ENCODE measurements around the gene PPP6R2. TPM values are rescaled to one million over a fixed set of nuclear protein-coding genes. Genes with fewer than 3 reads are reported as not detected.

The PPP6R2 gene
- total RNA-seq, 1 donor from 2014 or later, result 62.8 TPM

DNA sequence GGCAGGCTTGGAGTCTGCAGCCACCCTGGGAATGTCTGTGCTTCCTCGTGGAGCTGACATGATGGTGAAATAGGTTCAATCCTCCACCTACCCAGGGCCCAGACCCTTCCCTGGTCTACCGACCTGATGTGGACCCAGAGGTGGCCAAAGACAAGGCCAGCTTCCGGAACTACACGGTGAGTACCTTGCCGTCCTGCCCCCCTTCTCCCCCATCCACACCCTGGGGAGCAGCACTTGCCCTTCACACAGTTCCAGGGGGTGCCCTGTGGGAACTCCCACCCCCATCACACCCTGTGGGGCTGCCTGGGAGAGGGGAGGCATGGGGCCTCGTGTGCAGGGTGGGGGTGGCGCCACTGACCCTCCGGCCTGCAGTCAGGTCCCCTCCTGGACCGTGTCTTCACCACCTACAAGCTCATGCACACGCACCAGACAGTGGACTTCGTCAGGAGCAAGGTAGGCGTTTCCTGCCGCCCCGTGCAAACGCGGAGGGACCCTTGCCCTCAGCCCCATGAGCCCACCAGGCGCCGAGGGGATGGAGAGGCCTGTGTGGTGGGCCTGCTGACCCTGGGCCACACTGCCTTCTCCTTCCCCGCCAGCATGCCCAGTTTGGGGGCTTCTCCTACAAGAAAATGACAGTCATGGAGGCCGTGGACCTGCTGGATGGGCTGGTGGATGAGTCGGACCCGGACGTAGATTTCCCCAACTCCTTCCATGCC is 144.3 kb downstream of the PPP6R2 start:
- no peaks in the 10 kb centered on the region for H3K36me3 Mint-ChIP-seq
- H3K27ac Mint-ChIP-seq, result no peak overlapping the region
- H3K9me3 Mint-ChIP-seq, result no peaks in the 10 kb centered on the region
- no peak for TF ChIP-seq CTCF (conservative IDR thresholded peaks at IDR 0.05)
- H3K4me1 Mint-ChIP-seq (ENCODE audit: unreplicated experiment), result peaks cover 9% of the 10 kb centered on the region
- H3K27me3 Mint-ChIP-seq, result peaks cover 12% of the 10 kb centered on the region
- DNase-seq (ENCODE audit: extremely low spot score, unreplicated experiment), result no peak
- H3K4me3 Mint-ChIP-seq, result no peak overlapping the region

DNA sequence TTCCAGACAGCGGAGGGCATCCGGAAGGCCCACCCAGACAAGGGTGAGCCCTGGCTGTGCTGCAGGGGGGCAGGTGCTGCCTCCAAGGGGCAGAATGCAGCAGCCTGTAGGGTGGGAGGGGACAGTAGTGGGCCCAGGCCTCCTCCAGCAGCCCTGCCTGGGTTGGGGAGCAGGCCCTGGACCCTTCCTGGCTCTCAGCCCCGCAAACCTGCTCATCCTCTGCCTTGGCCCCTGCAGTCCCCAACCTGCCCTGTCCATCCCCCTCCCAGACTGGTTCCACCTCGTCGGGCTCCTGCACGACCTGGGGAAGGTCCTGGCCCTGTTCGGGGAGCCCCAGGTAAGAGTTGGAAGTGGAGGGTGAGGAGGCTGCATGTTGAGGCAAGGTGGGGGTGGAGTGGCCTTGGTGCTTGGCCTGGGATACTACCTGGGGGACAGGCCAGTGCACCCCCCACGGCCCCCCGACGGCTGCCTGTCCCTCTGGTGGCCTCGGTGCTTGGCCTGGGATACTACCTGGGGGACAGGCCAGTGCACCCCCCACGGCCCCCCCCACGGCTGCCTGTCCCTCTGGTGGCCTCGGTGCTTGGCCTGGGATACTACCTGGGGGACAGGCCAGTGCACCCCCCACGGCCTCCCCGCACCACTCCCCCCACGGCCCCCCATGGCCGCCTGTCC is 145.0 kb downstream of the PPP6R2 start:
- no peak overlapping the region for H3K27ac Mint-ChIP-seq

GRCh38 chr22:50488886-50489285 is 145.8 kb downstream of the PPP6R2 start:
- no peak overlapping the region for H3K27ac Mint-ChIP-seq
- peaks cover 12% of the 10 kb centered on the region for H3K27me3 Mint-ChIP-seq
- no peak for DNase-seq (ENCODE audit: extremely low spot score, unreplicated experiment)
- no peaks in the 10 kb centered on the region for H3K36me3 Mint-ChIP-seq
- H3K4me3 Mint-ChIP-seq, result no peak overlapping the region
- TF ChIP-seq CTCF (conservative IDR thresholded peaks at IDR 0.05), result no peak
- H3K4me1 Mint-ChIP-seq (ENCODE audit: unreplicated experiment), result peaks cover 9% of the 10 kb centered on the region
- H3K9me3 Mint-ChIP-seq, result no peaks in the 10 kb centered on the region

More for the DNA sequence above, 145.0 kb downstream of the PPP6R2 start:
- Mint-ChIP-seq H3K4me1 (ENCODE audit: unreplicated experiment) (peaks cover 9% of the 10 kb centered on the region), H3K36me3 (no peaks in the 10 kb centered on the region), H3K27me3 (peaks cover 12% of the 10 kb centered on the region), H3K4me3 (no peak overlapping the region), H3K9me3 (no peaks in the 10 kb centered on the region)
- DNase-seq (ENCODE audit: extremely low spot score, unreplicated experiment), result no peak
- no peak for TF ChIP-seq CTCF (conservative IDR thresholded peaks at IDR 0.05)

GRCh38 chr22:50489363-50490243 is 146.5 kb downstream of the PPP6R2 start:
- H3K9me3 Mint-ChIP-seq, result no peaks in the 10 kb centered on the region
- TF ChIP-seq CTCF (conservative IDR thresholded peaks at IDR 0.05), result no peak
- H3K4me3 Mint-ChIP-seq, result no peak overlapping the region
- peaks cover 9% of the 10 kb centered on the region for H3K4me1 Mint-ChIP-seq (ENCODE audit: unreplicated experiment)
- peaks cover 12% of the 10 kb centered on the region for H3K27me3 Mint-ChIP-seq
- H3K27ac Mint-ChIP-seq, result no peak overlapping the region
- H3K36me3 Mint-ChIP-seq, result no peaks in the 10 kb centered on the region
- DNase-seq (ENCODE audit: extremely low spot score, unreplicated experiment), result no peak

DNA sequence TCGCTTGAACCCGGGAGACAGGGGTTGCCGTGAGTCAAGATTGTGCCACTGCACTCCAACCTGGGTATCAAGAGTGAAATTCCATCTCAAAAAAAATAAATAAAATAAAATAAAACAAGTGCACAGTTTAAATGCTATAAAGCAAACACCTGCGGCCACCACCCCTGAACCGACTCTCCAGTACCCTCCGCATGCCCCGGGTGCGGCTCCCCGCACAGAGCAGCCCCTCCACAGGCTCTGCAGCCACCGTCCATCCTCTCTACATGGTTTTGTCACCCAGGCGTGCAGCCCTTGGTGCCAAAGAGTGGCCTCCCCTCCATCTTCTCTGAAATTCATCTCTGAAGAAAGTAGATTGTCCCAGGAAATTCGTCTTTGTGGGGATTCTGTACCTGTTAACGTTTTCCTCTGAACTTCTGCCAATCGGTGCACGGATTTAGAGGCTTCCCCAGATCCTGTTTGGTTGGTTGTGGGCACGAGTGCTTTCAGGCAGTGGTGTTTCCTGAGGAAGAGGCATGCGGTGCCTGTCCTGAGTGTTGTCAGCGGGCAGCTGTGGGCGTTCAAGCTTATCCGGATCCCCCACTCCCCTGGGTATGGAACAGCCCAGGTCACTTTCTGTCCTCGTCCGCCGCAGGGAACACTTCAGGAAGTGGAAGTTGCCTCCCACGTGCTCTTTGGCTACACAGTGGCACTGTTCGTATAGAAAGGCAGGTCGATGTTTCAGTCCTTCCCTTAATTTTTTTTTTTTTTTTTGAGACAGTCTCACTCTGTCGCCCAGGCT is 147.6 kb downstream of the PPP6R2 start:
- Mint-ChIP-seq H3K36me3 (no peaks in the 10 kb centered on the region), H3K27me3 (peaks cover 11% of the 10 kb centered on the region), H3K4me3 (no peak overlapping the region), H3K4me1 (ENCODE audit: unreplicated experiment) (peaks cover 9% of the 10 kb centered on the region), H3K27ac (no peak overlapping the region), H3K9me3 (no peaks in the 10 kb centered on the region)
- no peak for DNase-seq (ENCODE audit: extremely low spot score, unreplicated experiment)
- no peak for TF ChIP-seq CTCF (conservative IDR thresholded peaks at IDR 0.05)

Measured in type B pancreatic cell (in vitro differentiated cells).